K562 (cell line): ENCODE measurements around the gene RYR1. TPM values are rescaled to one million over a fixed set of nuclear protein-coding genes. Genes with fewer than 3 reads are reported as not detected.

Source experiments
- ATAC-seq: fragments of 200-7000 bp; cut with Tn5 transposase; 3 replicates; pipeline ENCODE4 v1.9.1; 2020; ENCODE audit warnings: moderate library complexity
- BruUV-seq: library from RNA; stranded (reverse); fragments of 400-500 nt; replicated peaks from 2 replicates; lab custom pipeline; 2021; lab: Mats Ljungman, UMichigan
- CTCF ChIA-PET: fragments of 300-600 bp; formaldehyde crosslinking; extraction: SDS; loops from one replicate; lab custom pipeline; 2021; ENCODE audit warnings: low intra/inter-chr PET ratio; lab: Yijun Ruan, JAX
- POLR2A ChIA-PET: fragments of 300-600, 350-650 bp; sonication (Branson Sonifier 250); formaldehyde crosslinking; extraction: SDS; loops from one replicate; lab custom pipeline; 2021; ENCODE audit warnings: antibody characterized with exemption, inconsistent platforms; lab: Yijun Ruan, JAX
- DNase-seq, 4 experiments: peaks; one replicate each; pipeline versions ENCODE4 v3.0.0 to v3.0.0-alpha.2; 2011 to 2018; ENCODE audit warnings: low spot score in 3 of 4, mixed read lengths in 3 of 4; ENCODE audit errors: extremely low read depth in 1 of 4
- FAIRE-seq: peaks from 2 replicates; lab custom pipeline; 2011; peaks lifted over from hg19 to GRCh38; lab: Jason Lieb, UNC
- H2AFZ ChIP-seq: 2 replicates; pipeline ENCODE4 v1.6.0; 2011; ENCODE audit warnings: low read depth, low read length, control low read depth, inconsistent platforms
- H3K27ac ChIP-seq: fragments of 200-600 bp; 3 replicates; pipeline ENCODE4 v1.8.0; 2011; ENCODE audit warnings: low read depth, mild to moderate bottlenecking, control low read depth, inconsistent platforms, low read length, moderate library complexity, mixed read lengths; ENCODE audit errors: extremely low read depth
- H3K27me3 ChIP-seq, 2 experiments: fragments of 300-600 bp in 1 of 2; 2 replicates in 1 of 2; 3 replicates in 1 of 2; pipeline versions ENCODE4 v1.6.0 to v1.8.0; 2011; ENCODE audit warnings: inconsistent platforms in 2 of 2, low read length in 2 of 2, mild to moderate bottlenecking in 1 of 2, mixed read lengths in 1 of 2, moderate library complexity in 1 of 2; ENCODE audit not compliant: control insufficient read depth in 2 of 2, insufficient read depth in 2 of 2
- H3K36me3 ChIP-seq: fragments of 300-600 bp; 3 replicates; pipeline ENCODE4 v1.8.0; 2011; ENCODE audit warnings: mild to moderate bottlenecking, low read length, inconsistent platforms; ENCODE audit not compliant: control insufficient read depth, insufficient read depth
- H3K4me1 ChIP-seq, 2 experiments: fragments of 200-600 bp in 1 of 2; replicated peaks in 1 of 2; 2 replicates in 1 of 2; 3 replicates in 1 of 2; pipeline versions ENCODE4 v1.5.1 to v1.8.0; 2011; ENCODE audit warnings: inconsistent platforms in 2 of 2, low read length in 2 of 2, mild to moderate bottlenecking in 1 of 2, mixed read lengths in 1 of 2, moderate library complexity in 1 of 2; ENCODE audit not compliant: control insufficient read depth in 2 of 2, insufficient read depth in 2 of 2
- H3K4me2 ChIP-seq: 2 replicates; pipeline ENCODE4 v1.6.1; 2011; ENCODE audit warnings: low read length, control low read depth, inconsistent platforms, mixed read lengths; ENCODE audit not compliant: insufficient read depth
- H3K4me3 ChIP-seq: fragments of 200-600 bp; sonication (generic), shearing (Covaris generic); 2 replicates; pipeline ENCODE4 v1.5.1; 2016; ENCODE audit warnings: control low read depth, inconsistent platforms
- H3K79me2 ChIP-seq: fragments of 200-600 bp; 3 replicates; pipeline ENCODE4 v1.8.0; 2011; ENCODE audit warnings: low read length, inconsistent platforms; ENCODE audit not compliant: control insufficient read depth, insufficient read depth
- H3K9ac ChIP-seq, 2 experiments: 2 replicates each; pipeline versions ENCODE4 v1.6.0 to v1.6.1; 2011; ENCODE audit warnings: low read depth in 2 of 2, low read length in 2 of 2, control low read depth in 1 of 2, inconsistent platforms in 1 of 2, mild to moderate bottlenecking in 1 of 2, mixed read lengths in 1 of 2; ENCODE audit not compliant: insufficient read depth in 1 of 2
- H3K9me1 ChIP-seq: one replicate; pipeline ENCODE4 v1.6.0; 2011; ENCODE audit warnings: inconsistent platforms, mild to moderate bottlenecking, low read length, moderate library complexity; ENCODE audit not compliant: control insufficient read depth, insufficient read depth
- H3K9me3 ChIP-seq: replicated peaks from 2 replicates; pipeline ENCODE4 v1.5.1; 2011; ENCODE audit warnings: low read depth, low read length, inconsistent platforms; ENCODE audit not compliant: control insufficient read depth, insufficient read depth
- H4K20me1 ChIP-seq: replicated peaks from 2 replicates; pipeline ENCODE4 v1.6.1; 2011; ENCODE audit warnings: low read length, inconsistent platforms, mixed read lengths; ENCODE audit not compliant: control insufficient read depth, insufficient read depth
- CAMTA2 ChIP-seq: fragments of 250-450 bp; sonication (Bioruptor Pico); conservative IDR thresholded peaks from 2 replicates; pipeline ENCODE4 v1.5.1; 2022
- SP1 ChIP-seq: sonication (generic); formaldehyde crosslinking; IDR thresholded peaks from 2 replicates; pipeline ENCODE4 v1.8.1; 2022; ENCODE audit warnings: mild to moderate bottlenecking, missing genetic modification reagents
- TAF1 ChIP-seq: IDR thresholded peaks from 2 replicates; pipeline ENCODE4 v1.6.1; 2011; ENCODE audit warnings: mild to moderate bottlenecking, low read length, moderate library complexity; ENCODE audit not compliant: insufficient read depth, control insufficient read depth, severe bottlenecking; ENCODE audit errors: extremely low read depth
- ZBTB7A ChIP-seq: IDR thresholded peaks from 2 replicates; pipeline ENCODE4 v1.6.1; 2011; ENCODE audit warnings: low read depth, mild to moderate bottlenecking, low read length, moderate library complexity, borderline replicate concordance; ENCODE audit not compliant: control insufficient read depth
- ZNF717 ChIP-seq: fragments of 250-450 bp; sonication (Bioruptor Pico); IDR thresholded peaks from 2 replicates; pipeline ENCODE4 v1.5.0; 2021
- WGBS: fragments of 100-300 bp; shearing (Covaris generic); methylation state at CpG from one replicate; pipeline ENCODE4 v1.1.6; 2016; ENCODE audit warnings: low coverage, mixed read lengths; ENCODE audit not compliant: insufficient coverage; ENCODE audit errors: missing lambda C conversion rate; 5-methylcytosine and 5-hydroxymethylcytosine counted together
- in situ Hi-C: fragments of 300-500 bp; cut with MboI; formaldehyde crosslinking; loops from 4 replicates; pipeline ENCODE4 v1.15.0; 2018; ENCODE audit warnings: inconsistent platforms, mixed read lengths
- intact Hi-C: fragments of 100-400 bp; cut with micrococcal nuclease; formaldehyde crosslinking; loops from 2 replicates; pipeline ENCODE4 v1.14.2; 2022
- polyA plus RNA-seq, 8 experiments: library from polyadenylated mRNA; depleted of rRNA in 4 of 8; stranded (reverse) in 5 of 8; unstranded in 3 of 8; fragments of >200 nt; fragmentation: Nextera tagmentation in 2 of 8; fragmentation: Illumina TruSeq in 1 of 8; extraction: Ambion mirVana in 2 of 8; extraction: Trizol in 1 of 8; gene quantifications; 2 replicates each; pipeline versions ENCODE4 v1.2.1 to v1.2.3, GENCODE V29; 2011 to 2014; ENCODE audit warnings: inconsistent platforms in 1 of 8, missing spikeins in 1 of 8
- total RNA-seq, 7 experiments: library from RNA; depleted of rRNA in 6 of 7; stranded (reverse); fragments of >200 nt in 6 of 7; fragmentation: Illumina TruSeq in 2 of 7; extraction: Trizol in 2 of 7; gene quantifications; 2 replicates each; pipeline versions ENCODE4 v1.2.1 to v1.2.3, GENCODE V29; 2011 to 2021; ENCODE audit warnings: low replicate concordance in 1 of 7

Gene RYR1
- total and polyA plus RNA-seq, 9 of the 15 experiments (the other 6 are each of a cell fraction or from before 2014, with no cell fraction given): 0.11 to 7.4 (median 3.7) TPM

GRCh38 chr19:38526430-38526829 is 92.9 kb downstream of the RYR1 start:
- Histone ChIP-seq H2AFZ (no peak overlapping the region), H4K20me1 (no peaks in the 10 kb centered on the region), H3K4me3 (no peak overlapping the region), H3K9me3 (no peaks in the 10 kb centered on the region), H3K4me2 (no peak overlapping the region), H3K36me3 (no peaks in the 10 kb centered on the region), H3K4me1 (peaks cover 5 to 22% of the 10 kb centered on the region in 2 experiments; a peak in 4 of 5 replicates), H3K27me3 (no peaks in the 10 kb centered on the region), H3K9me1 (peaks cover 3% of the 10 kb centered on the region), H3K9ac (no peak overlapping the region), H3K27ac (no peak overlapping the region), H3K79me2 (no peaks in the 10 kb centered on the region)
- intact Hi-C loops (no loop called here), in situ Hi-C loops (loop anchor here (10.0 kb wide), 1 partner anchor 398 kb away; no protein-coding TSS in a partner anchor)
- 73% methylated on average over 5 of the region's 7 CpGs for WGBS
- DNase-seq (no peak), FAIRE-seq (no peak), ATAC-seq (no peak)
- TF ChIP-seq TAF1 (no peak), ZNF717 (CRISPR knock-in tag) (no peak), CAMTA2 (CRISPR knock-in tag) (no peak)
- no TSS peak for BruUV-seq
- CTCF ChIA-PET: no interaction called here
- POLR2A ChIA-PET: no interaction called here

DNA sequence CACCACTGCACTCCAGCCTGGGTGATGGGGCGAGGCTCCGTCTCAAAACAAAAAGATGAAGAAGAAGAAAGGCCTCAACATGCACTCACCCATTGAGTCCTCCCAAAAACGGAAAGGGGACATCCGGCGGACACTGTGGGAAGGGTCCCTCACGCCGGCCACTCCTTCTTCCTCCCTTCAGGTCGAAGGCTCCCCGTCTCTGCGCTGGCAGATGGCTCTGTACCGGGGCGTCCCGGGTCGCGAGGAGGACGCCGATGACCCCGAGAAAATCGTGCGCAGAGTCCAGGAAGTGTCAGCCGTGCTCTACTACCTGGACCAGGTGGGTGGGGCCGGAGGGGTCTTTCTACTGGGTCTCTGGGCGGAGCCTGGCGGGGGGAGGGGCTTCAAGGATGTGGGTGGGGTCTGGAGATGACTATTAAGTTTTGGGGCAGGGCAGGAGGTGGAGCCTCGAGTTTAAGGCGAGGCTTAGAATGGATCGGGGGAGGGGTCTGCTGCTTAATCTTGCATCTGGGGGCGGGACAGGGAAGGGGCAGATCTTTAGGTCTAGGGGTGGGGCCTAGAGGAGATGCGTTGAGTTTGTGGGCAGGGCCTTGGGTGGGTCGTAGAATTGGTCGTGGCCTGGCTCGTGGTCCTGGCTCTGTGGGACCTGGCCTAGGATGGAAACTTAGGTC is 94.1 kb downstream of the RYR1 start:
- peak; percentile 71 for FAIRE-seq
- peak overlapping the region; percentile 82 for H2AFZ ChIP-seq
- no peaks in the 10 kb centered on the region for H4K20me1 ChIP-seq
- H3K79me2 ChIP-seq: no peaks in the 10 kb centered on the region
- peak; percentile 99 for ATAC-seq
- 52% methylated on average over 11 of the region's 32 CpGs for WGBS
- CTCF ChIA-PET: no interaction called here
- H3K36me3 ChIP-seq: no peaks in the 10 kb centered on the region
- no peak overlapping the region for H3K27ac ChIP-seq
- DNase-seq: peak; percentile 76 to 82 (median 76)
- POLR2A ChIA-PET: interaction anchor here (0.7 kb wide), 1 partner anchor 602 kb away, joined by 3 read pairs; no protein-coding TSS in a partner anchor
- TF ChIP-seq ZBTB7A: peak; percentile 34; the same call in 1 of the 2 replicates
- no peak for TF ChIP-seq SP1 (CRISPR knock-in tag)
- TF ChIP-seq CAMTA2 (CRISPR knock-in tag): no peak
- H3K9ac ChIP-seq: no peak overlapping the region; a peak in 2 of 4 replicates
- H3K4me3 ChIP-seq: no peak overlapping the region
- H3K27me3 ChIP-seq: no peaks in the 10 kb centered on the region
- H3K9me3 ChIP-seq: no peaks in the 10 kb centered on the region
- H3K4me2 ChIP-seq: peak overlapping the region; percentile 56
- H3K4me1 ChIP-seq: peaks cover 5 to 22% of the 10 kb centered on the region in 2 experiments; a peak in 4 of 5 replicates
- no TSS peak for BruUV-seq
- H3K9me1 ChIP-seq: peaks cover 3% of the 10 kb centered on the region
- intact Hi-C loops (no loop called here), in situ Hi-C loops (loop anchor here (10.0 kb wide), 1 partner anchor 397 kb away; no protein-coding TSS in a partner anchor)
